ENCODE measurements around the gene TFIP11.

GRCh38 chr22:26516503-26516902, 4.2 kb upstream of the TFIP11 start:
- TF ChIP-seq, protein P1, sequence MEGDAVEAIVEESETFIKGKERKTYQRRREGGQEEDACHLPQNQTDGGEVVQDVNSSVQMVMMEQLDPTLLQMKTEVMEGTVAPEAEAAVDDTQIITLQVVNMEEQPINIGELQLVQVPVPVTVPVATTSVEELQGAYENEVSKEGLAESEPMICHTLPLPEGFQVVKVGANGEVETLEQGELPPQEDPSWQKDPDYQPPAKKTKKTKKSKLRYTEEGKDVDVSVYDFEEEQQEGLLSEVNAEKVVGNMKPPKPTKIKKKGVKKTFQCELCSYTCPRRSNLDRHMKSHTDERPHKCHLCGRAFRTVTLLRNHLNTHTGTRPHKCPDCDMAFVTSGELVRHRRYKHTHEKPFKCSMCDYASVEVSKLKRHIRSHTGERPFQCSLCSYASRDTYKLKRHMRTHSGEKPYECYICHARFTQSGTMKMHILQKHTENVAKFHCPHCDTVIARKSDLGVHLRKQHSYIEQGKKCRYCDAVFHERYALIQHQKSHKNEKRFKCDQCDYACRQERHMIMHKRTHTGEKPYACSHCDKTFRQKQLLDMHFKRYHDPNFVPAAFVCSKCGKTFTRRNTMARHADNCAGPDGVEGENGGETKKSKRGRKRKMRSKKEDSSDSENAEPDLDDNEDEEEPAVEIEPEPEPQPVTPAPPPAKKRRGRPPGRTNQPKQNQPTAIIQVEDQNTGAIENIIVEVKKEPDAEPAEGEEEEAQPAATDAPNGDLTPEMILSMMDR (IDR thresholded peaks at IDR 0.05; ENCODE audit: low read length): no peak
- no peak for TF ChIP-seq EZH2 (IDR thresholded peaks at IDR 0.05; ENCODE audit: borderline replicate concordance, low read length)
